Measurements from ENCODE around the gene SMOC2. TPM values are rescaled to one million over a fixed set of nuclear protein-coding genes. Genes with fewer than 3 reads are reported as not detected.

Gene SMOC2
- total RNA-seq (not detected), total RNA-seq (0 reads per million in 2 donors)

DNA sequence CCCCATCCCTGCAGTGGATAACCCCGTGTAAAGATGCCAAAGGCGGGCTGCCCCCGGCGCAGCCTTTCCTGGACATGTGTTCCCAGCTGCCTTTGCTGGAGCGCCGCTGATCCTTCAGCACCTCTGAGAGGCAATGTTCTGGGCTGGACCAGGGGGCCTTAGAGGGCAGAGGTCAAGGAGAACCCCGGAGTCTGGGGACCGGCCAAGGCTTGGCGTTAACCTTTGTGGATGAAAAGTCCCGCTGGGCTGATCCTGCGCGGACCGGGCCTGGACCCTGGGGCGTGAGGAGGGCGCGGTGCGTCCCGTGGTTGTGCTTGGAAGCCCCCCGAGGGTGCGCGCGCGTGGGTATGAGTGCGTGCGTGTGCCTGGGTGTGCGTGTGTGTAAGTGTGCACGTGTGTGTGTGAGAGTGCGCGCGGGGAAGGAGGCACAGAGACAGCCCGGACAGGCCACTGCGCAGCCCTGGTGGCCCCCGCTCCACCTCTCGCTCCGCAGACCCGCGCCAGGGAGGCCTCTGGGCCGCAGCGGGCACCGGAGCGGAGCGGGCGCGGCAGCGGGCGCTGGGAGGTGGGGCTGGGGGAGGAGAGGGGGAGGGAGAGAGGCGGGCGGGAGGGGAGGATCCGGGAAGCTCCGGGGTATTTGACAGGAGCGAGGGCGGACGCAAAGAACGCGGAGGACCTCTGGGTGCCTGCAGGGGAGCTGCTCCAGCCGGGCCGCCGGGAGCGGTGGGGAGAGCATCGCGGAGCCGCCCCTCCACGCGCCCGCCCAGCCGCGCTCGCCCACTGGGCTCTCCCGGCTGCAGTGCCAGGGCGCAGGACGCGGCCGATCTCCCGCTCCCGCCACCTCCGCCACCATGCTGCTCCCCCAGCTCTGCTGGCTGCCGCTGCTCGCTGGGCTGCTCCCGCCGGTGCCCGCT is at the start of gene SMOC2:
Gene SMOC2 (plus strand): TSS at position 665 of the 914 bp plus-strand sequence. CDS start 187 bp downstream, at position 852.
- Mint-ChIP-seq H3K27me3 (peaks cover 74% of the 10 kb centered on the region), H3K4me1 (peaks cover 4% of the 10 kb centered on the region), H3K4me3 (peak within 1 kb of the TSS; percentile 49)

GRCh38 chr6:168393126-168393870 is 47.7 kb upstream of the SMOC2 start:
- H3K9me3 ChIP-seq (ENCODE audit: control insufficient read depth, low read length, poor library complexity, severe bottlenecking) = no peaks in the 10 kb centered on the region
- Mint-ChIP-seq H3K27ac (no peak overlapping the region), H3K4me1 (peaks cover 3% of the 10 kb centered on the region), H3K36me3 (ENCODE audit: low read depth) (peaks cover 2% of the 10 kb centered on the region), H3K27me3 (peaks cover 22% of the 10 kb centered on the region), H3K4me3 (no peak overlapping the region)
- ATAC-seq = no peak
- DNase-seq = no peak

More for the DNA sequence above, at the start of gene SMOC2:
- no peak for ATAC-seq
- DNase-seq = no peak
- no peaks in the 10 kb centered on the region for H3K9me3 ChIP-seq (ENCODE audit: control insufficient read depth, low read length, poor library complexity, severe bottlenecking)
- no peaks in the 10 kb centered on the region for H3K36me3 Mint-ChIP-seq (ENCODE audit: low read depth)
- no peak within 1 kb of the TSS for H3K27ac Mint-ChIP-seq

- Mint-ChIP-seq H3K27ac (no peak overlapping the region), H3K4me1 (peaks cover 3% of the 10 kb centered on the region), H3K27me3 (peaks cover 18% of the 10 kb centered on the region), H3K4me3 (no peak overlapping the region), H3K36me3 (ENCODE audit: low read depth) (peaks cover 2% of the 10 kb centered on the region)
- DNase-seq (no peak), ATAC-seq (no peak)
- no peaks in the 10 kb centered on the region for H3K9me3 ChIP-seq (ENCODE audit: control insufficient read depth, low read length, poor library complexity, severe bottlenecking)
These were observed 46.4 kb upstream of the SMOC2 start for GRCh38 chr6:168394606-168395005.

DNA sequence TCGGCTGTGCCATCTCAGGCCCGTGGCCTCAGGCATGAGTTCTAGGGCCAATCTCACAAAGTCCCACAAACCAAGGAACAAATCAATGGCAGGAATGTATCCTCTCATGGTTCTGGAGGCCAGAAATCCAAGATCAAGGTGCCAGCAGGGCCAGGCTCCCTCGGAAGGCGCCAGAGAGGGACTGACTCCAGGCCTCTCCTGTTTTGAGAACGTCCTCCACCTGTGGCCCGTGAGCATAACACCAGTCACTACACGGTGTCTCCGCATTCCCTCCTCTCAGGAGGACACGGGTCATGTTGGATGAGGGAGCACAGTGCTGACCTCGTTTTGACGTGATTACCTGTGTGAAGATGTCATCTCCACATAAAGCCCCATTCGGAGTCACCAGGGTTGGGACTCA is 45.0 kb upstream of the SMOC2 start:
- H3K9me3 ChIP-seq (ENCODE audit: control insufficient read depth, low read length, poor library complexity, severe bottlenecking) = no peaks in the 10 kb centered on the region
- DNase-seq (no peak), ATAC-seq (no peak)
- H3K4me3 Mint-ChIP-seq = no peak overlapping the region
- H3K27ac Mint-ChIP-seq = no peak overlapping the region
- H3K4me1 Mint-ChIP-seq = peaks cover 3% of the 10 kb centered on the region
- peaks cover 2% of the 10 kb centered on the region for H3K36me3 Mint-ChIP-seq (ENCODE audit: low read depth)
- H3K27me3 Mint-ChIP-seq = peaks cover 6% of the 10 kb centered on the region

DNA sequence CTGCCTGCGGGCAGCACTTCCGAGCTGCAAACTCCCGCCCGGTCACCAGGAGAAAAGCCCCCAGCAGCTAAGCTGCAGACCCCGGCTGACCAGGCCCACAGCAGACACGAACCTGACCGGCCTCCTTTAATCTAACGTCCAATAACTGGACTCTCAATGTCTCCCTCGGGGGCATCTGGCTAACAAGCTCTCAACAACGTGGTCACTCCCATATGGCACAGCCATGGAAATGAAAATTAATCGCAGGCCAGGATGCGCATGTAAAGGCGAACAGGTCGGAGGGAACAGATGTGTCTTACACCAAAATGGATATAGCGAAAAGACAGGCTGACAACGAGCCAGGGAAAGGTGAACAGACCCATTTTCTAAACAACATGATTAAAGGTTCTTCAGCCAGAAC is 44.4 kb upstream of the SMOC2 start:
- H3K9me3 ChIP-seq (ENCODE audit: control insufficient read depth, low read length, poor library complexity, severe bottlenecking) = no peaks in the 10 kb centered on the region
- ATAC-seq (no peak), DNase-seq (no peak)
- peaks cover 2% of the 10 kb centered on the region for H3K36me3 Mint-ChIP-seq (ENCODE audit: low read depth)
- H3K27me3 Mint-ChIP-seq = peaks cover 6% of the 10 kb centered on the region
- no peak overlapping the region for H3K4me3 Mint-ChIP-seq
- H3K27ac Mint-ChIP-seq = no peak overlapping the region
- peaks cover 3% of the 10 kb centered on the region for H3K4me1 Mint-ChIP-seq

- Mint-ChIP-seq H3K27me3 (peaks cover 6% of the 10 kb centered on the region), H3K27ac (no peak overlapping the region), H3K36me3 (ENCODE audit: low read depth) (peaks cover 2% of the 10 kb centered on the region), H3K4me3 (no peak overlapping the region), H3K4me1 (peaks cover 3% of the 10 kb centered on the region)
- DNase-seq = no peak
- no peaks in the 10 kb centered on the region for H3K9me3 ChIP-seq (ENCODE audit: control insufficient read depth, low read length, poor library complexity, severe bottlenecking)
- ATAC-seq = no peak
These were observed 44.0 kb upstream of the SMOC2 start for GRCh38 chr6:168397012-168397411.

- no peaks in the 10 kb centered on the region for H3K36me3 Mint-ChIP-seq (ENCODE audit: low read depth)
- no peak for DNase-seq
- no peaks in the 10 kb centered on the region for H3K9me3 ChIP-seq (ENCODE audit: control insufficient read depth, low read length, poor library complexity, severe bottlenecking)
- ATAC-seq = no peak
- H3K27ac Mint-ChIP-seq = no peak overlapping the region
- no peak overlapping the region for H3K4me3 Mint-ChIP-seq
- no peaks in the 10 kb centered on the region for H3K4me1 Mint-ChIP-seq
- H3K27me3 Mint-ChIP-seq = peaks cover 6% of the 10 kb centered on the region
These were observed 40.9 kb upstream of the SMOC2 start for GRCh38 chr6:168400037-168400436.

DNA sequence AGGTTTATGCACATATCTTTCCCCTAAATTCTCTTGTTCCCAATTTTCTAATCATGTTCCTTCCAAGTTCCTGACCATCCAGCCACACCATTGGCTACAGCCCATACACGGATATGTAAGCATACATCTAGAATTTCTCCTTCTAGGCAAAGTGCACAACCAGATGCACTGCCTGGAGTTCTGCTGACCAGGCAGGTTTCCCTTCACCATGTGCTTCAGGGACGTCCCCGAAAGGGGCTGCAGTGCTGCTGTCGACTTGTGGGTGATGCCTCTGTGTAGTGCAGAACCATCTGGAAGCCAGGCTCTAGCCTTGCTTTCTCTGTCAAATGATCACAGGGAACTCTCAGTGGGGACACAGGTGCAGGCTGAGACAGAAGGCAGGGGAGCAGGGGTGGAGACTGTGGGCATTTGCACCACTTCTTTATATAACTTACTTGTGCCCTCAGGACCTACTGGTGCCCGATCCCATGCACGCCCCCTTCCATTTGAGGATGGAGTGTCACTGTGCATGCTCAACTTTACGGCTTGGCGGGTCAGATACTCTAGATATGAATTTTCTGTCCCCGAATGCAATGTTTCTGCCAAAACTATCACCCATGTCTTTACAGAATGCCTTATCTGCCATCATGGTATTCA is 37.5 kb upstream of the SMOC2 start:
- Mint-ChIP-seq H3K27ac (no peak overlapping the region), H3K36me3 (ENCODE audit: low read depth) (no peaks in the 10 kb centered on the region), H3K4me1 (no peaks in the 10 kb centered on the region), H3K4me3 (no peak overlapping the region), H3K27me3 (peaks cover 15% of the 10 kb centered on the region)
- H3K9me3 ChIP-seq (ENCODE audit: control insufficient read depth, low read length, poor library complexity, severe bottlenecking) = no peaks in the 10 kb centered on the region
- ATAC-seq (no peak), DNase-seq (no peak)

DNA sequence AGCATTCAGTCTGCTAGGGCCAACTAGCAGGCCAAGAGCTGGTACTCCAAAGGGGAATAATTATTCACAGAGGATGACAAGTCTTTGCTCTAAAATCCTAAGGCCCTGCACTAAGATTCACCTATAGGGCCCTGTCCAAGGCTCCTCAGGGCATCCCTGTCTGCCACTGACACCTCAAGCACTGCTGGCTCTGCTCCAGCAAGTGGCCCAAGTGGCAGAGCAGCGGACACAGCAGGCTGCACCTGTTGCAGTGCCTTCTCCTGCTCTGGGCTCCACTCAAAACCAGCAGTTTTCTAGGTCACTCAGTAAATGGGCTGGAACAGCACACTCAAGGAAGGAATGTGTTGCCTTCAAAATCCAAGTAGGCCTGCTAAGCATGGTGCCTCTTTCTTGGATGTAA is 36.4 kb upstream of the SMOC2 start:
- Mint-ChIP-seq H3K4me3 (no peak overlapping the region), H3K4me1 (no peaks in the 10 kb centered on the region), H3K27me3 (peaks cover 15% of the 10 kb centered on the region), H3K27ac (no peak overlapping the region), H3K36me3 (ENCODE audit: low read depth) (no peaks in the 10 kb centered on the region)
- ATAC-seq (no peak), DNase-seq (no peak)
- H3K9me3 ChIP-seq (ENCODE audit: control insufficient read depth, low read length, poor library complexity, severe bottlenecking) = no peaks in the 10 kb centered on the region

- no peak for DNase-seq
- peaks cover 15% of the 10 kb centered on the region for H3K27me3 Mint-ChIP-seq
- H3K4me1 Mint-ChIP-seq = no peaks in the 10 kb centered on the region
- no peaks in the 10 kb centered on the region for H3K36me3 Mint-ChIP-seq (ENCODE audit: low read depth)
- no peaks in the 10 kb centered on the region for H3K9me3 ChIP-seq (ENCODE audit: control insufficient read depth, low read length, poor library complexity, severe bottlenecking)
- no peak overlapping the region for H3K4me3 Mint-ChIP-seq
- no peak for ATAC-seq
- no peak overlapping the region for H3K27ac Mint-ChIP-seq
These were observed 33.1 kb upstream of the SMOC2 start for GRCh38 chr6:168407842-168408241.

GRCh38 chr6:168408504-168409136 is 32.4 kb upstream of the SMOC2 start:
- H3K4me3 Mint-ChIP-seq = peak overlapping the region; percentile 41
- H3K27me3 Mint-ChIP-seq = peaks cover 15% of the 10 kb centered on the region
- no peak overlapping the region for H3K27ac Mint-ChIP-seq
- DNase-seq (no peak), ATAC-seq (no peak)
- H3K4me1 Mint-ChIP-seq = no peaks in the 10 kb centered on the region
- no peaks in the 10 kb centered on the region for H3K9me3 ChIP-seq (ENCODE audit: control insufficient read depth, low read length, poor library complexity, severe bottlenecking)
- no peaks in the 10 kb centered on the region for H3K36me3 Mint-ChIP-seq (ENCODE audit: low read depth)

GRCh38 chr6:168410035-168410434 is 30.9 kb upstream of the SMOC2 start:
- H3K9me3 ChIP-seq (ENCODE audit: control insufficient read depth, low read length, poor library complexity, severe bottlenecking) = no peaks in the 10 kb centered on the region
- no peaks in the 10 kb centered on the region for H3K4me1 Mint-ChIP-seq
- no peaks in the 10 kb centered on the region for H3K36me3 Mint-ChIP-seq (ENCODE audit: low read depth)
- H3K4me3 Mint-ChIP-seq = no peak overlapping the region
- ATAC-seq = no peak
- H3K27ac Mint-ChIP-seq = no peak overlapping the region
- peaks cover 15% of the 10 kb centered on the region for H3K27me3 Mint-ChIP-seq
- DNase-seq = no peak

DNA sequence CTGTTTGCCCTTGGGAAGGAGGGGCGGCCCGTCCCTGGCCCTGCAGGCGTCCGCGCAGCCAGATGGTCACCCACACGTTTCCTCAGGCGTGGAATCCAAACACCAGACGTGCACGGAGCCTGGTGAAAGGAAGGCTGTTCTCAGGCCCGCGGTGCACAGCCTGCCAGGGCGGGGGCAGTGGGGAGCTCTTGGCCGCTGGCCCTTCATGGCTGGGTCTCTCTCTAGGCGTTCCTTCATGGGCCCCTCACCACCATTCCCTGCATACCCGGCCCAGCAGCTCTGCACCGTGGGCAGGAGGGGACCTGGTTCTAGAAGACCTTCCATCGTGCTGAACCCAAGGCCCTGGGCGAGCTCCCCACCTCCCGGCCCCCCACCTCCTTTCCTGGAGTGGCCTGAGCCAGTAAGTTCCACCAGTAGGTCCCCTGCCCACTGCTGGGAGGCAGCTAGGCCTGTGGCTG is 30.4 kb upstream of the SMOC2 start:
- no peaks in the 10 kb centered on the region for H3K9me3 ChIP-seq (ENCODE audit: control insufficient read depth, low read length, poor library complexity, severe bottlenecking)
- no peak overlapping the region for H3K27ac Mint-ChIP-seq
- no peak overlapping the region for H3K4me3 Mint-ChIP-seq
- H3K27me3 Mint-ChIP-seq = peaks cover 15% of the 10 kb centered on the region
- ATAC-seq = no peak
- H3K4me1 Mint-ChIP-seq = no peaks in the 10 kb centered on the region
- no peak for DNase-seq
- H3K36me3 Mint-ChIP-seq (ENCODE audit: low read depth) = no peaks in the 10 kb centered on the region

All from T-helper 17 cell (primary cell).